Kidney (tissue), 14 donors: ENCODE data around the gene FBXL19. TPM values are rescaled to one million over a fixed set of nuclear protein-coding genes. Genes with fewer than 3 reads are reported as not detected.

Experiments used
- DNase-seq, 5 donors: peaks; one replicate each; pipeline ENCODE4 v3.0.0-alpha.2; 2013 to 2020
- FAIRE-seq: peaks from 2 replicates; lab custom pipeline; 2012; peaks lifted over from hg19 to GRCh38; lab: Jason Lieb, UNC
- H3K27ac ChIP-seq, 2 donors: one replicate each; pipeline ENCODE4 v1.7.0; 2013; ENCODE audit warnings: low read depth in 2 of 2, low read length in 2 of 2, inconsistent platforms in 1 of 2
- H3K27me3 ChIP-seq: one replicate; pipeline ENCODE4 v1.7.1; 2013; ENCODE audit warnings: low read length, inconsistent platforms; ENCODE audit not compliant: control insufficient read depth, insufficient read depth
- H3K36me3 ChIP-seq, 3 donors: one replicate each; pipeline versions ENCODE4 v1.7.0 to v1.7.1; 2013; ENCODE audit warnings: low read length in 3 of 3, control low read depth in 1 of 3, inconsistent platforms in 1 of 3; ENCODE audit not compliant: insufficient read depth in 3 of 3, control insufficient read depth in 2 of 3
- H3K4me1 ChIP-seq, 3 donors: one replicate each; pipeline versions ENCODE4 v1.7.0 to v1.7.1; 2013; ENCODE audit warnings: low read length in 3 of 3, inconsistent platforms in 1 of 3, low read depth in 1 of 3; ENCODE audit not compliant: control insufficient read depth in 2 of 3, insufficient read depth in 2 of 3
- H3K4me3 ChIP-seq, 3 donors: one replicate each; pipeline versions ENCODE4 v1.7.0 to v1.8.1; 2013; ENCODE audit warnings: low read length in 3 of 3, control low read depth in 1 of 3, inconsistent platforms in 1 of 3
- H3K9ac ChIP-seq, 3 donors: one replicate each; pipeline versions ENCODE4 v1.7.0 to v1.7.1; 2013; ENCODE audit warnings: low read length in 3 of 3, control low read depth in 1 of 3, inconsistent platforms in 1 of 3
- H3K9me3 ChIP-seq, 3 donors: one replicate each; pipeline versions ENCODE4 v1.7.0 to v1.7.1; 2013; ENCODE audit warnings: low read length in 3 of 3, control low read depth in 1 of 3, inconsistent platforms in 1 of 3; ENCODE audit not compliant: control insufficient read depth in 2 of 3, insufficient read depth in 1 of 3
- CTCF ChIP-seq: IDR thresholded peaks from 3 replicates; pipeline ENCODE4 v1.5.1; 2012; ENCODE audit warnings: mild to moderate bottlenecking, moderate library complexity, borderline replicate concordance; ENCODE audit not compliant: insufficient read depth; ENCODE audit errors: extremely low read depth
- intact Hi-C: fragments of 100-400 bp; cut with DNase I; formaldehyde crosslinking; loops from one replicate; pipeline ENCODE4 v1.11.1; 2022
- microRNA-seq: library from miRNA; unstranded; fragments of <30 nt; microRNA quantifications from one replicate; pipeline ENCODE4 v1.2.0, GENCODE V29; 2020
- polyA plus RNA-seq: library from polyadenylated mRNA; stranded (reverse); fragments of 350-450 nt; fragmentation: Illumina TruSeq; extraction: RNeasy Lipid Tissue Mini Kit (QIAGEN cat#74804); gene quantifications from one replicate; pipeline ENCODE4 v1.2.3, GENCODE V29; 2014; ENCODE audit warnings: low read depth, low replicate concordance; ENCODE audit not compliant: insufficient read depth
- total RNA-seq: library from RNA; stranded (reverse); fragmentation: NEBNext Ultra II Directional; extraction: Animal tissue kit (Norgen Biotek cat#: 25700); gene quantifications from one replicate; pipeline ENCODE4 v1.2.1, GENCODE V29; 2021
- donor health status: control.
- donor health status: control.
- donor health status: control.
- donor health status: control.
- donor health status: control.
- donor health status: DM: yes; HTN: yes; CAD: no.
- donor health status: Normal renal cell carcinoma (clear cell type).

FBXL19 gene
- total and polyA plus RNA-seq, 2 donors from 2014 or later = 7.4 to 18.9 TPM

- H3K9me3 ChIP-seq = no peaks in the 10 kb centered on the region
- H3K36me3 ChIP-seq = no peaks in the 10 kb centered on the region
- intact Hi-C loops = no loop called here
- FAIRE-seq = no peak
- peak overlapping the region; percentile 45 to 76 (median 73) for H3K4me3 ChIP-seq
- H3K27me3 ChIP-seq = peaks cover 2% of the 10 kb centered on the region
- no peak for TF ChIP-seq CTCF
- peak overlapping the region in 2 of 3 donors; percentile 22 to 77 for H3K9ac ChIP-seq
- DNase-seq = peak; percentile 24 to 95 (median 63)
- peaks cover 0 to 9% (median 0%) of the 10 kb centered on the region in 3 donors for H3K4me1 ChIP-seq
- H3K27ac ChIP-seq = peak overlapping the region; percentile 47 to 74
Observed at GRCh38 chr16:30996985-30997724, 73.8 kb downstream of the FBXL19 start.

GRCh38 chr16:30997725-30998711 is 74.6 kb downstream of the FBXL19 start:
- no peaks in the 10 kb centered on the region for H3K9me3 ChIP-seq
- intact Hi-C loops = no loop called here
- H3K9ac ChIP-seq = peak overlapping the region in 1 of 3 donors; percentile 34
- H3K27me3 ChIP-seq = peaks cover 2% of the 10 kb centered on the region
- peak overlapping the region in 2 of 3 donors; percentile 24 to 73 for H3K4me3 ChIP-seq
- TF ChIP-seq CTCF = no peak
- FAIRE-seq (no peak), DNase-seq (no peak)
- H3K27ac ChIP-seq = peak overlapping the region; percentile 43 to 47
- H3K36me3 ChIP-seq = no peaks in the 10 kb centered on the region
- peaks cover 0 to 9% (median 0%) of the 10 kb centered on the region in 3 donors for H3K4me1 ChIP-seq

Small RNA genes lying within 50 kb of the gene (microRNA-seq; reads per million reads assigned to microRNA genes)
- gene MIR4519 = 1.7 reads per million
- gene MIR762 = not detected

Other genes with a start within 250 kb of the FBXL19 start
- 71.9 TPM for gene SRCAP, start 224.4 kb upstream of the FBXL19 start, total RNA-seq
- gene SRCAP, start 224.4 kb upstream of the FBXL19 start, polyA plus RNA-seq = 1.6 TPM
- 27.8 TPM for gene PHKG2, start 175.1 kb upstream of the FBXL19 start, total RNA-seq
- gene PHKG2, start 175.1 kb upstream of the FBXL19 start, polyA plus RNA-seq = 34.9 TPM
- 12.2 TPM for gene CFAP119, start 161.5 kb upstream of the FBXL19 start, total RNA-seq
- 13.5 TPM for gene CFAP119, start 161.5 kb upstream of the FBXL19 start, polyA plus RNA-seq
- 109 TPM for gene RNF40, start 161.2 kb upstream of the FBXL19 start, total RNA-seq
- 74.3 TPM for gene RNF40, start 161.2 kb upstream of the FBXL19 start, polyA plus RNA-seq
- 19.8 TPM for gene ZNF629, start 136.4 kb upstream of the FBXL19 start, total RNA-seq
- gene ZNF629, start 136.4 kb upstream of the FBXL19 start, polyA plus RNA-seq = 8.1 TPM
- 40.0 TPM for gene BCL7C, start 29.5 kb upstream of the FBXL19 start, total RNA-seq
- 77.9 TPM for gene BCL7C, start 29.5 kb upstream of the FBXL19 start, polyA plus RNA-seq
- 7.3 TPM for gene CTF1, start 27.0 kb upstream of the FBXL19 start, total RNA-seq
- gene CTF1, start 27.0 kb upstream of the FBXL19 start, polyA plus RNA-seq = 13.0 TPM
- 23.1 TPM for gene ORAI3, start 25.5 kb downstream of the FBXL19 start, total RNA-seq
- 32.3 TPM for gene ORAI3, start 25.5 kb downstream of the FBXL19 start, polyA plus RNA-seq
- 18.8 TPM for gene SETD1A, start 34.2 kb downstream of the FBXL19 start, total RNA-seq
- 4.8 TPM for gene SETD1A, start 34.2 kb downstream of the FBXL19 start, polyA plus RNA-seq
- gene HSD3B7, start 61.6 kb downstream of the FBXL19 start, total RNA-seq = 40.5 TPM
- gene HSD3B7, start 61.6 kb downstream of the FBXL19 start, polyA plus RNA-seq = 24.4 TPM
- 1.7 TPM for gene STX1B, start 87.1 kb downstream of the FBXL19 start, total RNA-seq
- gene STX1B, start 87.1 kb downstream of the FBXL19 start, polyA plus RNA-seq = 0.22 TPM
- gene STX4, start 110.0 kb downstream of the FBXL19 start, total RNA-seq = 60.6 TPM
- gene STX4, start 110.0 kb downstream of the FBXL19 start, polyA plus RNA-seq = 61.2 TPM
- gene ZNF668, start 150.7 kb downstream of the FBXL19 start, total RNA-seq = 6.4 TPM
- 5.4 TPM for gene ZNF668, start 150.7 kb downstream of the FBXL19 start, polyA plus RNA-seq
- 20.5 TPM for gene ZNF646, start 150.8 kb downstream of the FBXL19 start, total RNA-seq
- gene ZNF646, start 150.8 kb downstream of the FBXL19 start, polyA plus RNA-seq = 2.9 TPM
- 2.6 TPM for gene PRSS53, start 165.4 kb downstream of the FBXL19 start, total RNA-seq
- 0.99 TPM for gene PRSS53, start 165.4 kb downstream of the FBXL19 start, polyA plus RNA-seq
- gene VKORC1, start 171.2 kb downstream of the FBXL19 start, total RNA-seq = 84.7 TPM
- gene VKORC1, start 171.2 kb downstream of the FBXL19 start, polyA plus RNA-seq = 209 TPM
- 47.6 TPM for gene BCKDK, start 184.8 kb downstream of the FBXL19 start, total RNA-seq
- 70.6 TPM for gene BCKDK, start 184.8 kb downstream of the FBXL19 start, polyA plus RNA-seq
- 83.8 TPM for gene KAT8, start 194.1 kb downstream of the FBXL19 start, total RNA-seq
- 40.9 TPM for gene KAT8, start 194.1 kb downstream of the FBXL19 start, polyA plus RNA-seq
- 64.6 TPM for gene PRSS8, start 212.2 kb downstream of the FBXL19 start, total RNA-seq
- gene PRSS8, start 212.2 kb downstream of the FBXL19 start, polyA plus RNA-seq = 187 TPM
- gene PRSS36, start 226.5 kb downstream of the FBXL19 start, total RNA-seq = 4.1 TPM
- gene PRSS36, start 226.5 kb downstream of the FBXL19 start, polyA plus RNA-seq = 1.7 TPM